Occipital lobe (tissue), 2 donors: ENCODE data around the gene ANTXR1. TPM values are rescaled to one million over a fixed set of nuclear protein-coding genes. Genes with fewer than 3 reads are reported as not detected.

ENCODE experiments used
- DNase-seq: peaks from one replicate; lab custom pipeline; 2025; lab: John Stamatoyannopoulos, UW
- total RNA-seq: library from RNA; depleted of rRNA; stranded (reverse); fragments of >200 nt; gene quantifications from one replicate; pipeline ENCODE4 v1.2.3, GENCODE V29; 2014

Gene ANTXR1
- total RNA-seq, 1 donor from 2014 or later = 9.8 TPM

DNA sequence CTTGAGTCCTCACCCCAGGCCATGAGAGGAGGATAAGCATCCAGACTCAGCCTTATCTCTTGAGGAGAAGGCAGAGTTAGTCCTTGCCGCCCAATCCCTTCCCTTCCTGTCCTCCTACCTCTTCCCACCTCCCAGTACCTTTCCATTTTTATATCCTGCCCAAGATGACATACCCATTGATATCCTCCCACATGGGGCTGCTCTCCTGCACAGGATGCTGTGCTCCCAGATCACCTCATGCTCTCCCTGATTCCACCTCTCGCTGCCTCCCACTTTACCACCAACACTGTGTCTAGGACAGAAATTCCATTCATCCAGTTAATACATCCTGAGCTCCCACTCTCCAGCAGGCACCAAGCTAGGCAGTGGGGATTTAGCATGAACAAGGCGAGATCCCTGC lies 191.7 kb downstream of the ANTXR1 start:
- no peak for DNase-seq

GRCh38 chr2:69205076-69205475 lies 192.1 kb downstream of the ANTXR1 start:
- no peak for DNase-seq

GRCh38 chr2:69205491-69205890 lies 192.5 kb downstream of the ANTXR1 start:
- no peak for DNase-seq

DNA sequence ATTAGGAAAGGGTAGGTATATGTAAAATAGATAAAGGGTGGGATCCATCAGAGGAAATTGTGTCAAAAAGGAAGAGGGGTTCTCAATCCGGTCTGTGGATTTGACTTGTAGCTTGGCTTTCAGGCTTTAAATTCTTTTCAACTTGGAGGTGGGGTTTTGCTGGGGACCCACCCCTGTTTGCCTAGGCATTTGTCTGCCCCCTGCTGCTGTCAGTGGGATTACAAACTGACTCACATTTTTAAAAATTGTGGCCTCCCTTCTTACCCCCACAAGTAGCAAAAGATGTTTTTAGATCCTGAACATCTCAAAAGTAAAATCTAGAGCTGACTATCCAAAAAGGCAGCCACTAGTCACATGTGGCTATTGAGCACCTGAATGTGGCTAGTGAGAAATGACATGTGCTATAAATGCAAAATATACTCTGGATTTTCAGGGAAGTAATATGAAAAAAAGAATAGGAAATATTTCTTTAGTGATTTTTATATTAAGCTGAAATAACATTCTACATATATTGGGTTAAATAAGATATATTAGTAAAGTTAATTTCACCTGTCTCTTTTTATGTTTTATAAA lies 195.1 kb downstream of the ANTXR1 start:
- DNase-seq = no peak

- DNase-seq = no peak
Measured at GRCh38 chr2:69209482-69209881, 196.5 kb downstream of the ANTXR1 start.

- DNase-seq = no peak
Measured at GRCh38 chr2:69210385-69210784, 197.4 kb downstream of the ANTXR1 start.

DNA sequence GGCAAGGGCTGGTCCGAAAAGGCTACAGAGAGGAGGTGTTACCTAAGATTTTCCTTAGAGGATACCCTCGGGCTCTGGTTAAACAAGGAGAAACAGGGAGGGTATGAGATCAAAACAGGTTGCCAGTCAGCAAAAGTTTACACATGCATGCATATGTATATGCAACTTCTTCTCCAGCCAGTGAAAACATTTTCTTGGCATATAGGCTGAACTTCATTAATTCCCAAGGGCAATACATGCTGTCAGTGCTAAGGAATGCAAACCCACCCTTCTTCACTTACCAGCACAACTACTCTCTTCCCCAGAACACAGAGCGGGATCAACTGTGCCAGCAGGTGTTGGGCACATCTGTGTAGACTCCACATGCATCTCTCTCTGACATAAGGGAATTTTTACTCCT lies 198.1 kb downstream of the ANTXR1 start:
- no peak for DNase-seq

DNA sequence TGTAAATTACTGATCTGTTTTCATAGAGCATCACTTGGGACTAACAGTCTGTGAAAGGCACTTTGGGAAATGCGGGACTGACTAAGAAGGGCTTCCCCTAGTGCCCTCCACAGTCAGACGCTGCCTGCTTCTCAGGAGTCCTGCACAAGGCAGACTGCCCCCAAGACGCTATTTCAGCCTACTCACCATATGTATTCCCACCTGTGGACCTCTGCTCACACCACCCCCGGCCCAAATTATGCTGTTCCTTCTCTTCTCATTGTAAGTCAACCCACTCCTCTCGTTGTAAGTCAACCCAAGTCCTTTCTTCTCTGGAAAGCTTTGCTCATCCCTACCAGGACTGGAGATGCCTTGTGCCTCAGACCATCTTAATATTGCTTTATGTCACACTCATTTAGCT lies 198.7 kb downstream of the ANTXR1 start:
- DNase-seq = no peak

DNA sequence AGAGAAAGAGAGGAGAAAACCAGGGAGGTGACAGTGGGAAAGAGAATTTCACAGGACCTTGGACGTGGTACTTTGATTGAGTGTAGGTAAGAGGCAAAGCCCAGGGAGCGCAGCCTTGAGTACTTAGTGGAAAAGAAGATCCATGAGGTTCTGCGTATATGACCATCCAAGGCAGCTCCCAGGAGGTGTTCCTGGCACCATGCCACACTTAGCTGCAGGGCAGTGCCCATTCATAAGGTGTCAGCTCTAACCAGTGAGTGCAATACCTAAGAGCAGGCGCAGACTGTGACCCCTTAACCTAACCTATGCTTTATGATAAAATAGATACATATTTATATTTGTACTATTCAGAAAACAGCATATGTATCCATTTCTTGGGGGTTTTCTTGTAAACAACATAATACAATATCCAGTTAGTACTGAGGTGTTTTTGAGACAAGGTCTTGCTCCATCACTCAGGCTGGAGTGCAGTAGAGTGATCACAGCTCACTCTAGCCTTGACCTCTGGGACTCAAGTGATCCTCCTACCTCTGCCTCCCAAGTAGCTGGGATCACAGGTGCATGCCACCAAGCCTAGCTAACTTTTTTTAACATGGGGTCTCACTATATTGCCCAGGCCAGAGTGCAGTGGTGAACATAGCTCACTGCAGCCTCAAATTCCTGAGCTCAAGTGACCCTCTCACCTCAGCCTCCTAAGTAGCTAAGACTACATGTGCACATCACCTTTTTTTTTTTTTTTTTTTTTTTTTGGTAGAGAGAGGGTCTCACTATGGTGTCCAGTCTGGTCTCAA lies 199.5 kb downstream of the ANTXR1 start:
- no peak for DNase-seq

DNA sequence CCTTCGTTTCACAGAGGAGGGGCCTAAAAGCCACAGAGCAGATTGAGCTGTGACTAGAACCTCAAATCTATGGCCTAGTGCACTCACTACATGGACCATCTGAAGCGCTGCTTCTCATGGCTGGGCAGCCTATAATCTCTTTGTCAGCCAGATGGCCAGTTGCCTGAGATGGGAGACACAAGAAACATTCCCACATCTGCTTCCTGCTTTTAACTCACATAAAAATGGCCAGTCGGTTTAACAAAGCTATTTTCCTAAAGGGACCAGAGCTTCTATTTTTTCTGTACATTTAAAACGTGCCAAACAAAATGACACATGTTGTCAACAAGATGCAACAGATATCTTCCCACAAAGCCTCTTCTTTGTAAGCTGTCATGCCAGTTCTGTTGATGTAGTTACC lies 200.2 kb downstream of the ANTXR1 start:
- no peak for DNase-seq

GRCh38 chr2:69213782-69214181 lies 200.8 kb downstream of the ANTXR1 start:
- DNase-seq = no peak

DNA sequence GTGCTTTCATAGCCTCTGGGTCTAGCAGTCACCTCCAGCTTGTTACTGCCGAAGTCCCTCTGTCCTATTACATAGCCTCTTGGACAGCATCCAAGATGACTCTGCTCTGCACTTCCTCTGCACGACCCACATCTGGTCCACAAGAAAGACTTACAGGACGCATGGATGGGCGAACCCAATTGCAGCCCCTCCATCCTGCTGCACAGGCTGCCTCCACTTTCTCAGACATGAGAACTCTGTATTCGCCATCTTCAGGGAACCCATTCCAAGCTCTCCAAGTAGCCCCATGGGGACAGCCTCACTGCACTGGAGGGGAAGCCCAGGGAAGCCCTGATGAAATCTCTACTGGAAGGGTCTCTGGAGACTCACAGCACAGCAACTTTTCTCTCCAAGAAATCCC lies 201.9 kb downstream of the ANTXR1 start:
- DNase-seq = no peak

GRCh38 chr2:69216535-69217332 lies 203.8 kb downstream of the ANTXR1 start:
- DNase-seq = no peak

DNA sequence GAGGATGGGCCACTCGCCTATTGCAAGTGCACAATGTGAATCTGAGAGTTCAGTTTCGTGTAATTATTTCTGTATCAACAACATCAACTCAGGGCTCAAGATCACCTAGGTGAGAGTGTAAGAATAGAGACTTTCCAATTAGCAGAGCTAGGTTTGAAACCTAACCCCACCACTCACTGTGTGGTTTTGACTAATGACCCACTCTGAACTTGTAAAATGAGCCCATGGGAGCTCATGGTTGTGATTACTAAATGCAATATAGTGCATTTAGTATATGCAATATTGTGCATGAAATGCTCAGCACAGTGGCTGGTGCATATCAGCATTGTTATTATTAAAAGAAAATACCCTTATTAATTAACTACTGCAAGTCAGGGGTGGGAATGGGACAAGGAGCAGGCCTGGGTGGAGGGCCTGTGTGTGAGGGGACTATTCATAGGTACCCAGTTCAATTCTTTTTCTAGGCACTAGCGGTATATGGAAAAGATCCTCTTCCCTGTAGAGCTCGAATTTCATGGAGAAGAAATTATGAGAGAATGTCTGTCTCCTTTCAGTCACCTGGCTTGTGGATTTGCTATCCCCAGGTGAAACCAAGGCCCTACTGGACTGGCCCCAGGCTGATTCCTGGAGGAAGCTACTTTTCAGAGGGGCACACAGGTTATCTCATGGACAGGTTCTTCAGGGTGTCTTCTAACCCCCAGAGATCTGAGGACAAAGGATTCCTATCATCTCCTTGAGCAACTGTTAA lies 204.5 kb downstream of the ANTXR1 start:
- DNase-seq = no peak

DNA sequence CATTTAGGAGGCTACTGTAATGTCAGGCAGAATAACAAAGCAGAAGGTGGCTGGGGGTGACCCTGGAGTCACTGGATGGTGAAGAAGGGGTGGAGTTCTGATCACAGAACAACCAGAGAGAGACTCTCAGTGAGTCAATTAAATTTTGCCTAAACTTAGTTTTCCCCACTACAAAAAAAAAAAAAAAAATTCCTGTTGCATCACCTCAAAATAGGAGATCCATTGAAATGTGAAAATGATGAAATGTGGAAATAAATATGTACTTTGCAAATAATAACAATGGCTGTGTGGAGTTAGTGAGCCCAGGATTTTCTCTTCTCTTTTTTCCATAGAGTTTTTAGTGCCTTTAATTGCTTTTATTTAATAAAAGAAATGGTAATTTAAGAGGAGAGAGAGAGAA lies 208.5 kb downstream of the ANTXR1 start:
- no peak for DNase-seq

DNA sequence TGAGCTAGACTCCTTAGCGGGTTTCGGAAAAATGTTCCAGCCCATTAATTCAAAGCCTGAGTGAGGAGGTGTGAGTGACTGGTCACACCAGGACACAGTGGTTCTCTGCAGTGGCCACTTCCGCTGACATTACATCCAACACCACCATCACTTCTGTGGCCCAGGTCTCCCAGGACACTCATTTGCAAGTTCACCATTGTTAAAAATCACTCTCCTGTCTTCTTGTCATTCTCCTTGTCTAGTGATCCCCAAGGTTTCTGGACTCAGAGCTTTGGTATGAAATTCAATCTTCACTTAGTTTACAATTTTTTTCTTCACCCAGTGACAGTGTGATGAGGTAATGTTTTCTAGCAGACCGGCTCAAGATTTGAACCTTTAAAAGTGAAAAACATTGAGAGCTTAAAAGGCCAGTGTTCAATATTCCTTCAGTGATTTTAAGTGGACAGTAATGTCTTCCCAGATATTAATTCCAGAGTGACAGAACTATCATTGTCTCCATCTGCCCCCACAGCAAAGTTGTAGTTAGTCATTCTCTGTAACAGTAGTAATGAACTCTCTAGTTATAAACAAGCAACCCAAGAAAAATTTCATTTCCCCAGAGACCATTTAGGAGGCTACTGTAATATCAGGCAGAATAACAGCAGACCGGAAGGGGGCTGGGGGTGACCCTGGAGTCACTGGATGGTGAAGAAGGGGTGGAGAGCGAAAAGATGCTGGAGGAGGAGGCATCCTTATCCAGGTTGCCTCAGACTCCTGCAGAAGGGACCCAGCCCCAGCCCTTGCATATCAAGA lies 209.2 kb downstream of the ANTXR1 start:
- no peak for DNase-seq

- DNase-seq = no peak
Measured at GRCh38 chr2:69222953-69223658, 210.1 kb downstream of the ANTXR1 start.

- no peak for DNase-seq
Measured at GRCh38 chr2:69223759-69224511, 211.0 kb downstream of the ANTXR1 start.

GRCh38 chr2:69224512-69224837 lies 211.5 kb downstream of the ANTXR1 start:
- DNase-seq = no peak

- DNase-seq = no peak
Measured at GRCh38 chr2:69225933-69226332, 213.0 kb downstream of the ANTXR1 start.
